ENCODE results near the gene ESPNL. TPM values are rescaled to one million over a fixed set of nuclear protein-coding genes. Genes with fewer than 3 reads are reported as not detected.

The ESPNL gene
- total and polyA plus RNA-seq, 4 donors: 0.08 to 0.59 (median 0.35) TPM

DNA sequence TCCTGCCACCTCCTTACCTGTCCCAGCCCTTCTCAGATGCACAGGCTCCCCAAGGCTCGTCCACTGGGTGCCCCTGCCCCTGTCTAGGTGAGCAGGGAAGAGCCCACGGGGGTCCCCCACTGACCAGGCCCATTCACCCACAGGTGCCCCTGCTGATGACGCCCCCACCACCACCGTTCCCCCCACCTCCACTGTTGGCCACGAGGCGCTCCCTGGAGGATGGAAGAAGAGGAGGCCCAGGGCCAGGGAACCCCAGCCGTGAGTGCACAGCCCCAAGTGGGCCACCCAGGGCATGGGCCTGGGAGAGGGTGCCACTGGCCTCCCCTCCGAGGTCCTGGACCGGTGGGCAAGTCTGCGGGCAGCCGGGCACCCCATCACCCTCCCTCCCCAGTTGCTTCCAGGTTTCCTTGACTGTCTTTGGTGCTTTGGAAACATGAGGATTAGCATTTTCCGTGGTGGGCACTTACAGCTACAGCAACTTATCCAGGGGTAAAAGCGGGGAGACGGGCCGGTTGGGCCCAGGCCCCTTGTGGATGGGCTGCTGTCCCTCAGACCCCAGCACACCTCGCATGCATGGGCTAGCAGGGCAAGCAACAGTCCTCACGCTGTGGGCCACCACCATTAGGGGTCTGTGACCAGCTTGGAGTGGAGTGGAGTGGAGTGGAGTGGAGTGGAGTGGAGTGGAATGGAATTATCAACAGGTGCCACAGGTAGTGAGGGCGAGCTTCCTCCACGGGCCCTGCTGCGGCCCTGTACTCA lies 25.2 kb downstream of the ESPNL start:
- Histone ChIP-seq H3K27me3 (ENCODE audit: control insufficient read depth in 4 of 4, insufficient read depth in 4 of 4, low read length in 3 of 4) (no peaks in the 10 kb centered on the region), H3K9ac (ENCODE audit: low read depth in 1 of 2, low read length in 2 of 2) (no peak overlapping the region), H3K9me3 (ENCODE audit: control insufficient read depth in 4 of 4, low read length in 3 of 4) (no peaks in the 10 kb centered on the region), H3K4me3 (ENCODE audit: low read depth in 1 of 3, low read length in 3 of 3) (no peak overlapping the region), H3K36me3 (ENCODE audit: control insufficient read depth in 4 of 4, insufficient read depth in 3 of 4, low read depth in 1 of 4, low read length in 3 of 4) (no peaks in the 10 kb centered on the region), H3K4me1 (ENCODE audit: control insufficient read depth in 4 of 4, insufficient read depth in 4 of 4, low read length in 3 of 4) (no peaks in the 10 kb centered on the region), H3K27ac (ENCODE audit: low read depth in 1 of 2, low read length in 2 of 2) (no peak overlapping the region)
- TF ChIP-seq, protein P1, sequence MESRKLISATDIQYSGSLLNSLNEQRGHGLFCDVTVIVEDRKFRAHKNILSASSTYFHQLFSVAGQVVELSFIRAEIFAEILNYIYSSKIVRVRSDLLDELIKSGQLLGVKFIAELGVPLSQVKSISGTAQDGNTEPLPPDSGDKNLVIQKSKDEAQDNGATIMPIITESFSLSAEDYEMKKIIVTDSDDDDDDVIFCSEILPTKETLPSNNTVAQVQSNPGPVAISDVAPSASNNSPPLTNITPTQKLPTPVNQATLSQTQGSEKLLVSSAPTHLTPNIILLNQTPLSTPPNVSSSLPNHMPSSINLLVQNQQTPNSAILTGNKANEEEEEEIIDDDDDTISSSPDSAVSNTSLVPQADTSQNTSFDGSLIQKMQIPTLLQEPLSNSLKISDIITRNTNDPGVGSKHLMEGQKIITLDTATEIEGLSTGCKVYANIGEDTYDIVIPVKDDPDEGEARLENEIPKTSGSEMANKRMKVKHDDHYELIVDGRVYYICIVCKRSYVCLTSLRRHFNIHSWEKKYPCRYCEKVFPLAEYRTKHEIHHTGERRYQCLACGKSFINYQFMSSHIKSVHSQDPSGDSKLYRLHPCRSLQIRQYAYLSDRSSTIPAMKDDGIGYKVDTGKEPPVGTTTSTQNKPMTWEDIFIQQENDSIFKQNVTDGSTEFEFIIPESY (IDR thresholded peaks at IDR 0.05): no peak
- no peak for TF ChIP-seq NR2F2 (IDR thresholded peaks at IDR 0.05)
- TF ChIP-seq, protein P2, sequence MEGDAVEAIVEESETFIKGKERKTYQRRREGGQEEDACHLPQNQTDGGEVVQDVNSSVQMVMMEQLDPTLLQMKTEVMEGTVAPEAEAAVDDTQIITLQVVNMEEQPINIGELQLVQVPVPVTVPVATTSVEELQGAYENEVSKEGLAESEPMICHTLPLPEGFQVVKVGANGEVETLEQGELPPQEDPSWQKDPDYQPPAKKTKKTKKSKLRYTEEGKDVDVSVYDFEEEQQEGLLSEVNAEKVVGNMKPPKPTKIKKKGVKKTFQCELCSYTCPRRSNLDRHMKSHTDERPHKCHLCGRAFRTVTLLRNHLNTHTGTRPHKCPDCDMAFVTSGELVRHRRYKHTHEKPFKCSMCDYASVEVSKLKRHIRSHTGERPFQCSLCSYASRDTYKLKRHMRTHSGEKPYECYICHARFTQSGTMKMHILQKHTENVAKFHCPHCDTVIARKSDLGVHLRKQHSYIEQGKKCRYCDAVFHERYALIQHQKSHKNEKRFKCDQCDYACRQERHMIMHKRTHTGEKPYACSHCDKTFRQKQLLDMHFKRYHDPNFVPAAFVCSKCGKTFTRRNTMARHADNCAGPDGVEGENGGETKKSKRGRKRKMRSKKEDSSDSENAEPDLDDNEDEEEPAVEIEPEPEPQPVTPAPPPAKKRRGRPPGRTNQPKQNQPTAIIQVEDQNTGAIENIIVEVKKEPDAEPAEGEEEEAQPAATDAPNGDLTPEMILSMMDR (IDR thresholded peaks at IDR 0.05; ENCODE audit: low read depth, low read length, missing input control): no peak
- no peak for TF ChIP-seq SP1 (IDR thresholded peaks at IDR 0.05)
- TF ChIP-seq RXRA (IDR thresholded peaks at IDR 0.05): no peak
- TF ChIP-seq, protein P3, sequence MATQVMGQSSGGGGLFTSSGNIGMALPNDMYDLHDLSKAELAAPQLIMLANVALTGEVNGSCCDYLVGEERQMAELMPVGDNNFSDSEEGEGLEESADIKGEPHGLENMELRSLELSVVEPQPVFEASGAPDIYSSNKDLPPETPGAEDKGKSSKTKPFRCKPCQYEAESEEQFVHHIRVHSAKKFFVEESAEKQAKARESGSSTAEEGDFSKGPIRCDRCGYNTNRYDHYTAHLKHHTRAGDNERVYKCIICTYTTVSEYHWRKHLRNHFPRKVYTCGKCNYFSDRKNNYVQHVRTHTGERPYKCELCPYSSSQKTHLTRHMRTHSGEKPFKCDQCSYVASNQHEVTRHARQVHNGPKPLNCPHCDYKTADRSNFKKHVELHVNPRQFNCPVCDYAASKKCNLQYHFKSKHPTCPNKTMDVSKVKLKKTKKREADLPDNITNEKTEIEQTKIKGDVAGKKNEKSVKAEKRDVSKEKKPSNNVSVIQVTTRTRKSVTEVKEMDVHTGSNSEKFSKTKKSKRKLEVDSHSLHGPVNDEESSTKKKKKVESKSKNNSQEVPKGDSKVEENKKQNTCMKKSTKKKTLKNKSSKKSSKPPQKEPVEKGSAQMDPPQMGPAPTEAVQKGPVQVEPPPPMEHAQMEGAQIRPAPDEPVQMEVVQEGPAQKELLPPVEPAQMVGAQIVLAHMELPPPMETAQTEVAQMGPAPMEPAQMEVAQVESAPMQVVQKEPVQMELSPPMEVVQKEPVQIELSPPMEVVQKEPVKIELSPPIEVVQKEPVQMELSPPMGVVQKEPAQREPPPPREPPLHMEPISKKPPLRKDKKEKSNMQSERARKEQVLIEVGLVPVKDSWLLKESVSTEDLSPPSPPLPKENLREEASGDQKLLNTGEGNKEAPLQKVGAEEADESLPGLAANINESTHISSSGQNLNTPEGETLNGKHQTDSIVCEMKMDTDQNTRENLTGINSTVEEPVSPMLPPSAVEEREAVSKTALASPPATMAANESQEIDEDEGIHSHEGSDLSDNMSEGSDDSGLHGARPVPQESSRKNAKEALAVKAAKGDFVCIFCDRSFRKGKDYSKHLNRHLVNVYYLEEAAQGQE (IDR thresholded peaks at IDR 0.05): no peak
- no peak for TF ChIP-seq HNF4G (IDR thresholded peaks at IDR 0.05)
- TF ChIP-seq, protein P4, sequence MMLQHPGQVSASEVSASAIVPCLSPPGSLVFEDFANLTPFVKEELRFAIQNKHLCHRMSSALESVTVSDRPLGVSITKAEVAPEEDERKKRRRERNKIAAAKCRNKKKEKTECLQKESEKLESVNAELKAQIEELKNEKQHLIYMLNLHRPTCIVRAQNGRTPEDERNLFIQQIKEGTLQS (IDR thresholded peaks at IDR 0.05): no peak
- 95% methylated on average over 20 of the region's 20 CpGs for WGBS
- no peak for DNase-seq (ENCODE audit: low spot score)

DNA sequence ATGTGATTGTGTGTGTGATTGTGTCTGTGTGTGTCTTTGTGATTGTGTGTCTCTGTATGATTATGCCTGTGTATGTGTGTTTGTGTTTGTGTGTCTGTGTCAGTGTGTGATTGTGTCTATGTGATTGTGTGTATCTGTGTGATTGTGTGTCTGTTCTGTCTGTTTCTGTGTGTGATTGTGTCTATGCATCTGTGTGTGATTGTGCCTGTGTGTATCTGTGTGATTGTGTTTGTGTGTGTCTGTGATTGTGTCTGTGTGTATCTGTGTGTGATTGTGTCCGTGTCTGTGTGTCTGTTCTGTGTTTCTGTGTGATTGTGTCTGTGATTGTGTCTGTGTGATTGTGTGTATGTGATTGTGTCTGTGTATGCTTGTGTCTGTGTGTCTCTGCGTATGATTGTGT lies 26.2 kb downstream of the ESPNL start:
- TF ChIP-seq JUND (IDR thresholded peaks at IDR 0.05) (no peak), YY1 (IDR thresholded peaks at IDR 0.05) (no peak)
- TF ChIP-seq, protein P4 (IDR thresholded peaks at IDR 0.05): no peak
- Histone ChIP-seq H3K27me3 (ENCODE audit: control insufficient read depth in 4 of 4, insufficient read depth in 4 of 4, low read length in 3 of 4) (no peaks in the 10 kb centered on the region), H3K4me3 (ENCODE audit: low read depth in 1 of 3, low read length in 3 of 3) (no peak overlapping the region), H3K36me3 (ENCODE audit: control insufficient read depth in 4 of 4, insufficient read depth in 3 of 4, low read depth in 1 of 4, low read length in 3 of 4) (no peaks in the 10 kb centered on the region), H3K9ac (ENCODE audit: low read depth in 1 of 2, low read length in 2 of 2) (no peak overlapping the region), H3K27ac (ENCODE audit: low read depth in 1 of 2, low read length in 2 of 2) (no peak overlapping the region), H3K4me1 (ENCODE audit: control insufficient read depth in 4 of 4, insufficient read depth in 4 of 4, low read length in 3 of 4) (no peaks in the 10 kb centered on the region), H3K9me3 (ENCODE audit: control insufficient read depth in 4 of 4, low read length in 3 of 4) (no peaks in the 10 kb centered on the region)
- no peak for DNase-seq (ENCODE audit: low spot score)
- WGBS: 68% methylated on average over 2 of the region's 2 CpGs
